ENCODE measurements around the gene SPECC1L.
A peak's percentile ranks its signal among the peaks of the same experiment; 100 is the strongest.

Gene SPECC1L

GRCh38 chr22:24367841-24368240 is 97.2 kb downstream of the SPECC1L start:
- DNase-seq, result no peak

- DNase-seq, result no peak
These were observed 99.8 kb downstream of the SPECC1L start for GRCh38 chr22:24370401-24370800.

- no peak for DNase-seq
These were observed 105.4 kb downstream of the SPECC1L start for GRCh38 chr22:24376002-24376401.

- peak in 1 of 2 experiments; percentile 11 for DNase-seq
These were observed 106.0 kb downstream of the SPECC1L start for GRCh38 chr22:24376586-24376985.

- DNase-seq, result peak; percentile 34 to 61
These were observed 108.9 kb downstream of the SPECC1L start for GRCh38 chr22:24379536-24379935.

- DNase-seq, result no peak
These were observed 109.7 kb downstream of the SPECC1L start for GRCh38 chr22:24380220-24380904.

GRCh38 chr22:24380905-24381230 is 110.2 kb downstream of the SPECC1L start:
- no peak for DNase-seq

GRCh38 chr22:24383061-24383460 is 112.4 kb downstream of the SPECC1L start:
- DNase-seq, result no peak

- no peak for DNase-seq
These were observed 113.5 kb downstream of the SPECC1L start for GRCh38 chr22:24384131-24384530.

GRCh38 chr22:24386937-24387471 is 116.4 kb downstream of the SPECC1L start:
- DNase-seq, result no peak

- peak in 1 of 2 experiments; percentile 11 for DNase-seq
These were observed 119.0 kb downstream of the SPECC1L start for GRCh38 chr22:24389680-24390079.

GRCh38 chr22:24390156-24390555 is 119.5 kb downstream of the SPECC1L start:
- DNase-seq, result no peak

- no peak for DNase-seq
These were observed 119.9 kb downstream of the SPECC1L start for GRCh38 chr22:24390576-24390975.

- DNase-seq, result peak in 1 of 2 experiments; percentile 3
These were observed 121.2 kb downstream of the SPECC1L start for GRCh38 chr22:24391836-24392217.

GRCh38 chr22:24392218-24392931 is 121.7 kb downstream of the SPECC1L start:
- DNase-seq, result no peak

GRCh38 chr22:24393012-24393559 is 122.5 kb downstream of the SPECC1L start:
- no peak for DNase-seq

- DNase-seq, result no peak
These were observed 123.2 kb downstream of the SPECC1L start for GRCh38 chr22:24393848-24394247.

- no peak for DNase-seq
These were observed 123.6 kb downstream of the SPECC1L start for GRCh38 chr22:24394254-24394653.

GRCh38 chr22:24398409-24398808 is 127.8 kb downstream of the SPECC1L start:
- DNase-seq, result no peak

GRCh38 chr22:24400034-24400725 is 129.5 kb downstream of the SPECC1L start:
- DNase-seq, result no peak

GRCh38 chr22:24400726-24401596 is 130.3 kb downstream of the SPECC1L start:
- DNase-seq, result no peak

- DNase-seq, result no peak
These were observed 131.3 kb downstream of the SPECC1L start for GRCh38 chr22:24401931-24402367.

Data from Kasumi-1 (cell line).